ENCODE data around the gene NPHP4. TPM values are rescaled to one million over a fixed set of nuclear protein-coding genes. Genes with fewer than 3 reads are reported as not detected.
A peak's percentile ranks its signal among the peaks of the same experiment; 100 is the strongest.

NPHP4 gene
- polyA plus RNA-seq, 2 of the 4 experiments (the other 2 are of a cell fraction): 2.9 to 5.1 TPM

GRCh38 chr1:5847013-5847659 lies 145.1 kb downstream of the NPHP4 start:
- H3K27ac ChIP-seq: no peak overlapping the region
- H3K9me3 ChIP-seq: no peaks in the 10 kb centered on the region
- TF ChIP-seq RNF2 (IDR thresholded peaks at IDR 0.05; ENCODE audit: borderline replicate concordance, low read depth) (no peak), REST (IDR thresholded peaks at IDR 0.05) (peak; percentile 88), NFE2L2 (conservative IDR thresholded peaks at IDR 0.05; ENCODE audit: low read length) (no peak)
- peak; percentile 32 to 52; a peak in 2 of 6 replicates for ATAC-seq
- no peak for DNase-seq (ENCODE audit: low read depth in 1 of 2, low spot score in 1 of 2)
- ChIA-PET POLR2A (no interaction called here), CTCF (no interaction called here)
- FAIRE-seq: no peak
- no peak overlapping the region for H3K4me2 ChIP-seq
- 31% methylated on average over 19 of the region's 27 CpGs for WGBS (ENCODE audit: missing lambda C conversion rate)
- no peaks in the 10 kb centered on the region for H3K4me1 ChIP-seq
- no peak overlapping the region for H3K4me3 ChIP-seq

GRCh38 chr1:5845376-5845775 lies 146.8 kb downstream of the NPHP4 start:
- no peak for TF ChIP-seq MAX (IDR thresholded peaks at IDR 0.05)
- TF ChIP-seq RNF2 (IDR thresholded peaks at IDR 0.05; ENCODE audit: borderline replicate concordance, low read depth): no peak
- no peak for TF ChIP-seq BHLHE40 (IDR thresholded peaks at IDR 0.05; ENCODE audit: low read depth, low read length)
- no peak for TF ChIP-seq CBX2 (IDR thresholded peaks at IDR 0.05; ENCODE audit: borderline replicate concordance, low read depth)
- no peak for TF ChIP-seq ESRRA (IDR thresholded peaks at IDR 0.05; ENCODE audit: borderline replicate concordance, low read length)
- TF ChIP-seq ATOH8 (CRISPR knock-in tag; IDR thresholded peaks at IDR 0.05; ENCODE audit: low read depth): no peak
- no peak for TF ChIP-seq ZNF302 (CRISPR knock-in tag; IDR thresholded peaks at IDR 0.05)
- no peak for TF ChIP-seq SREBF2 (IDR thresholded peaks at IDR 0.05)
- TF ChIP-seq HOXA7 (CRISPR knock-in tag; IDR thresholded peaks at IDR 0.05): no peak
- TF ChIP-seq FOSB (CRISPR knock-in tag; IDR thresholded peaks at IDR 0.05): no peak
- no peak for TF ChIP-seq RARB (CRISPR knock-in tag; IDR thresholded peaks at IDR 0.05)
- TF ChIP-seq BCL3 (IDR thresholded peaks at IDR 0.05): no peak
- no peak for TF ChIP-seq POLR2AphosphoS2 (conservative IDR thresholded peaks at IDR 0.05; ENCODE audit: low read length)
- no peak for ATAC-seq

GRCh38 chr1:5844442-5844841 lies 147.8 kb downstream of the NPHP4 start:
- CTCF ChIA-PET: no interaction called here
- no peak overlapping the region for H3K4me3 ChIP-seq
- H3K9me3 ChIP-seq: no peaks in the 10 kb centered on the region
- DNase-seq (ENCODE audit: low read depth in 1 of 2, low spot score in 1 of 2): no peak
- TF ChIP-seq NR3C1 (IDR thresholded peaks at IDR 0.05) (no peak), FOSL2 (IDR thresholded peaks at IDR 0.05) (no peak), FOSL2 (CRISPR knock-in tag; IDR thresholded peaks at IDR 0.05) (no peak), EP300 (IDR thresholded peaks at IDR 0.05) (no peak), ELK1 (IDR thresholded peaks at IDR 0.05; ENCODE audit: low read depth, low read length) (no peak), EHMT2 (IDR thresholded peaks at IDR 0.05; ENCODE audit: low read depth) (no peak), HDAC2 (IDR thresholded peaks at IDR 0.05) (no peak), BCL3 (IDR thresholded peaks at IDR 0.05) (no peak)
- FAIRE-seq: no peak
- H3K27ac ChIP-seq: no peak overlapping the region
- no peak overlapping the region for H3K4me2 ChIP-seq
- POLR2A ChIA-PET: no interaction called here
- WGBS (ENCODE audit: missing lambda C conversion rate): 2% methylated on average over 6 of the region's 14 CpGs
- H3K4me1 ChIP-seq: no peaks in the 10 kb centered on the region
- ATAC-seq: no peak

More at GRCh38 chr1:5845376-5845775, 146.8 kb downstream of the NPHP4 start:
- H3K4me2 ChIP-seq: no peak overlapping the region
- no peak overlapping the region for H3K27ac ChIP-seq
- H3K4me1 ChIP-seq: no peaks in the 10 kb centered on the region
- no peak overlapping the region for H3K4me3 ChIP-seq
- DNase-seq (ENCODE audit: low read depth in 1 of 2, low spot score in 1 of 2) (no peak), FAIRE-seq (no peak)
- no peaks in the 10 kb centered on the region for H3K9me3 ChIP-seq
- WGBS (ENCODE audit: missing lambda C conversion rate): 0% methylated on average over 3 of the region's 5 CpGs
- POLR2A ChIA-PET: no interaction called here
- CTCF ChIA-PET: no interaction called here
